Activated CD4-positive, alpha-beta T cell treated with anti-CD3 and anti-CD28 coated beads, Interleukin-2, amount 50 U/mL, for 4 hours (primary cell): Measurements from ENCODE around the gene PTPN4.

Source experiments
- DNase-seq, 2 experiments: peaks; one replicate each; pipeline ENCODE4 v3.0.0-alpha.2; 2020

PTPN4 gene

GRCh38 chr2:119735565-119735964 is 24.2 kb upstream of the PTPN4 start:
- DNase-seq, result no peak

- DNase-seq, result no peak
Measured at GRCh38 chr2:119736021-119736420, 23.7 kb upstream of the PTPN4 start.

- no peak for DNase-seq
Measured at GRCh38 chr2:119739580-119740255, 20.0 kb upstream of the PTPN4 start.

DNA sequence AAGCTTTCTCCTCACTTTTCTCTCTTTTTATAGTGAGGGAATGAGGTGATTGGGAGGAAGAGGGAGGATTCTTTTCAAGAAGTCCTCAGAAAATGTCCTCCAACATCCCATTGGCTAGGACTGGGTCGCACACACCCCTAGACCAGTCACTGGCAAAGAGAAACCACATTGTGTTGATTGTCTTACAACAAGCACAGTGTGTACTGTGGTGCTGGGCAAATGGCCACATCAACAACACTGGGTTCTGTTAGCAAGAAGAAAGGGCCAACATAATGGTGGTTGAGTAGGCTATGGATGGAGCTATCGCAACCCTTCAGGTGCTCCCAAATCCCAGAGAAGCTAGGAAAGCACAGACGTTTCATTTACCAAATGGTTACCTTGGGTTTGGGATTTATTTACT is 18.7 kb upstream of the PTPN4 start:
- DNase-seq, result no peak

GRCh38 chr2:119741868-119742267 is 17.9 kb upstream of the PTPN4 start:
- DNase-seq, result no peak

DNA sequence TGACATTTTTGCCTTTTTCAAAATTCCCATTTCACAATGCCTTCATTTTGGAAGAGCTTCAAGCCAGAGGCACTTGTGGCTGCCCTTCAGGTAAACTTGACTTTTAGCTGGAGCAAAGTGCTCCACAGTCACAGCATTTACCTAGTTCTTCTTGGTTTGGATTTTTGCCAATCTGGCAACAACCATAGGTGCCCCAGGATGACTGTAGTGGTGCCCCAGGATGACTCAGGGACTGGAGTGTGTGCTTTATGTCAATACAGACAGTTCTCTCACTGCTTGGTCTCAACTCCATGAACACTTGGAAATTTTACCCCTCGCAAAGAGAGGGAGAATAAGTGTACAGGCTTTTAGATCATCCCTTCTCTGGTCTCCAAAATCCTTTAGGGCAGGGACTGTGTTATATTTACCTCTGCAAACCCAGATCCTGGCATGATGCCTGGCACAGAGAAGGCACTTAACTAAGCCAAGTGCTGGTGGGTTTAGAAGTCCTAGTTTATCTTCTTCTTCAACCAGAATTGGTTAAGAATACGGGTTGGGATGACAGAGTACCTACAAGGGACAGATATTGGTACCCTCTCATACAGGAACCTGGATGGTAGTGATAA is 15.3 kb upstream of the PTPN4 start:
- no peak for DNase-seq

DNA sequence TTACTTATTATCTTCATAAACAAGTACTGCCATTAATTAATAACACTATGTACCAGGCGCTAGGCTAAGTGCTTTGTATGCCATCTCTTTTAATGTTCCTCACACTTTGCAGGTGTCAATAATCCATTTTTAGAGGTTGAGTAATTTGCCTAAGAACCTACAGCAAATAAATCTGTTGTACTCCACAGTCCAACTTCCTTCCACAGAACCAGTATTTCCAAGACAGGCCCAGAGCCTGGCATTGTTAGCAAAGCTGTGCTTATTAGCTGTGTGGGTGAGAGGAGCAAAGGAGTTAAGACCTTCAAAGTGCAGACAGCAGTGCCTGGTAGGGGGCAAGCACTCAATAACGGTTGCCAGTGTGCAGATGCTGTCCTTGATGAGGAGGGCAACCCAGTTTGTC is 14.2 kb upstream of the PTPN4 start:
- DNase-seq, result no peak

DNA sequence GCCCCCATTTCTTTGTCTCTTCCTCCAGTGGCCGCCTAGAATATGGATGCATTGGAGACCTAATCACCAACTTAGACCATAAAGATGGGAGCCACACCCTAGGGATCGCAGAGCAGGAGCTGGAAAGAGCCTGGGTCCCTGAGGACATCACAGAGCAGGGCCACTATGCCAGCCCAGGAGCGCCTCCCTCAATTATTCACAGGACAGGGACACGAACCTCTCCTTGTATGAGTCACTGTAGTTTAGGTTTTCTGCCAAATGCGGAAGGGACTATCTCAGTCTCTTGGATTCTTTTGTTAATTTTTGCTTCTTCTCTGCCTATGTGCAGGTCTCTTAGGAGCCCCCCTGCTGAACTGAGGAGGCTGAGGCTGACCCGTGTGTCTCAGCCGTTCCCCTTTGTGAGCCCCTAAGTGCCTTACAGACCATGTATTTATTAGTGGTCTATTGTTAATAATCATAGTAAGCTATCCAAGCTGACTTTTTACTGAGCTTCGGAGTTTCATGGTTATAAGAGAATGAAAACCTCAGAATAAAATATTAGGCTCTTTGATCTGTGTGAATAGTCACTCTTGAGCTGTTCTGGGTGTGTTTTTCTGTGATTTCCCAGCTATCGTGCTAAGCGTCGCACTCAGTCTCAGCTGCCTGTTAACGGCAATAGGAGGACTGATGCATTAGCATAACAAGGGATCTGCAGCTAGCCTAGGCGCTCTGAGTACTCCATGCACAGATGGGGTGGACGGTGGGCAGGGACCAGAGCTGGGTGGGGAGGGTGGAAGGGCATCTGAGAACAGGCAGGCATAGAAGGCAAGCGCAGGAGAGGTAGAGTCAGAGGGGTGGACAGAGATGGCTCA is 12.7 kb upstream of the PTPN4 start:
- no peak for DNase-seq

GRCh38 chr2:119748135-119748534 is 11.6 kb upstream of the PTPN4 start:
- no peak for DNase-seq

DNA sequence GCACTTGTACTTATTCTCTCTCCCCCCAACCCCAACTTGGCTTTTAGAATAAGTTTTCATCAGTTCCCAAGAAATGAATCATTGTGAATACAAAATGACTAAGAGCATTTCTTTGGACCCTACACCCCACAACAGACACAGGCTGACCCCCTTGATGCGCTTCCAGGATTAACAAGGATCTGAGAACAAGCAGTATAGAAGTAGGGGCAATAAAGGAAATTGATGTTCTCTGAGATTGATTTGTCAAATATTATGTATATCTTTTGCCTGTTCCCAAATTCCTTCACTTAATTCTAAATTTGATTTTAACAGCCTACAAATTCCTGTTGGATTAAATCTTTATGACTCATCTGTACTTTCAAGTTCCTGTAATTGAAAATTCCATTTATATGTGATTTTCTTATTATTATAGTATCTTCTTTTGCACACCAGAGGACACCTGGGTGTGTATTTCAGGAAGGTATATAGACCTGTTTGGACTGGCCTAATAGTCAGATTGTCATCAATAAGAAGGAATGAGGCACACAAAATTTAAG is 10.2 kb upstream of the PTPN4 start:
- DNase-seq, result no peak

- DNase-seq, result no peak
Measured at GRCh38 chr2:119751706-119752105, 8.0 kb upstream of the PTPN4 start.

GRCh38 chr2:119753041-119753929 is 6.4 kb upstream of the PTPN4 start:
- DNase-seq, result peak in 1 of 2 experiments; percentile 14

- no peak for DNase-seq
Measured at GRCh38 chr2:119753930-119754321, 5.8 kb upstream of the PTPN4 start.

DNA sequence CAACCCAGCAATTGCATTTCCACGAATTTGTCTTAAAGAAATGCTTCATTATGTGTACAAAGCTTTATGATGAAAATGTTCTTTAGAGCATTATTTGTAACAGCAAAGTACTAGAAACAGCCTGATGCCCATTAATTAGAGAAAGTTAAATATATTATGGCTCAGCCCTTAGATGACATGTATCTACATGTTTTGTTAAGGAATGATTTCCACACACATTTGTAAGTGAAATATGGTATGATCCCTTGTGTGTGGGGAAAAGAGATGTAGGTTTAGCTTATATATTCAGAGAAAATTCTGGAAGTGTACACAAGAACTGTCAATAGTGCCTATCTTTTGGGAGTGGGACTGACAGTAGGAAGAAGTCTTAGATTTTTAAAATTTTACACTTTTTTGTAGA is 3.8 kb upstream of the PTPN4 start:
- no peak for DNase-seq

- DNase-seq, result peak; percentile 26 to 41
Measured at GRCh38 chr2:119756837-119757236, 2.9 kb upstream of the PTPN4 start.

- no peak for DNase-seq
Measured at GRCh38 chr2:119758881-119759450, 756 bp upstream of the PTPN4 start.

- DNase-seq, result peak in 1 of 2 experiments; percentile 8
Measured at GRCh38 chr2:119760237-119760955, 674 bp downstream of the PTPN4 start.

DNA sequence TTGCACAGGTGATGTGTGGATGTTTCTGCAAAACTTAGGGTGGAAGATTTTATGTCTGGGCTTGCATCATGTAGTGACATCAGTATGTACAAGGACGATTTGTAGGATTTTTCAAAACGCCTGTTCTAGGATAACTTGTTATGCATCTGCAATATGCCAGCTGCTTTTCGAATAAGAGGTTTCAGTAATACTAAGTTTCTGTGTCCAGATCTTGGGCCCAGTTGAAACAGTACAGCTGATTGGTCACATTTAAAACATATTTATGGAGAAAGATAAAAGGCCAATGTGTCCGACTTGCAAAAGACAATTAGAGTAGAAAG is 1.2 kb downstream of the PTPN4 start:
- no peak for DNase-seq

GRCh38 chr2:119764832-119765231 is 5.1 kb downstream of the PTPN4 start:
- no peak for DNase-seq

DNA sequence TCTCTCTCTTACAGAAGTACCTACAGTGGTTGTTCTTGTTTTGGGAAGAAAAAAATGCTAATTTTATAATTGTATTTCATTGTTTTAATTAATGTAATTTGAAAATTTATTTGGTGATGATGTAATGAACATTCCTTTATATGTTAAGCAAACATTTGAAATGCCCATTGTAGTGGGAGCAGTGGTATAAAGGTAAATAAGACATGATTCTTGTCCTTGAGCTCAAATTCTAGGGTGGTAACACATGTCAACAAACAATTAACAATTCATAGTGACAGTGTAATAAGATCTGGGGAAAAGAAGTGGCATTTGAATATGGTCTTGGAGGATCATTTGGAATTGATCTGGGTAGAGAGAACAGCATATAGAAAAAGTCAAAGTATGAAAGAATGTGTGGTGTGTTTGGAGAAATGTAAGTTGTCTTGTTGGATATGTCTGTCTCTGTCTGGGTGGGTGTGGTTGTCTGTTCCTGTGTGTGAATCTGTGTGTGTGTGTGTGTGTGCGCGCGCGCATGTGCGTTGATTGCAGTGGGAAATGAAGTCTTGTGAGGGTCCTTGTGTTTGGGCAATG is 5.8 kb downstream of the PTPN4 start:
- DNase-seq, result no peak

DNA sequence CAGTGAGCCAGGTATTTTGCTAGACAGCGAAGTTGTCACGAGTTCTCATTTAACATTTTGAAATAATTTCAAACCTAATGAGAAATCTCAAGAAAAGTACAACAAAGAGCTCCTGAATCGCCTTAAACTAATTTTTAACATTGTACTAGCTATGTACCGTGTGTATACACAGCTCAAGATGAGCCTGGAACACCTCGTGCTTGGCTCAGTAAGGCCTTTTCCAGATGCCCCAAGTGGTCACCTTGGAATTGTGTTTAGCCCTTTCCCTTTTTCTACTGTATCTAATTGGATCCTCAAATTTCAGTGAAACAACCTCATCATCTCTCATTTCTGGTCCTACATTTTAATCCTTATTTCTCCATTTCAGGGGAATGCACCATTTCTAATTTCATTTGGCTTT is 7.2 kb downstream of the PTPN4 start:
- no peak for DNase-seq
